GM19238 (cell line): ENCODE results near the gene MRPL14.
A peak's percentile ranks its signal among the peaks of the same experiment; 100 is the strongest.
"Not testable (repeated sequence)": the region's sequence is repeated elsewhere in the genome, so short reads cannot be mapped to it uniquely, and the experiment has no call there.

Experiments used
- DNase-seq: peaks from one replicate; pipeline ENCODE4 v3.0.0; 2011; ENCODE audit warnings: low spot score; ENCODE audit not compliant: insufficient read length

Gene MRPL14

GRCh38 chr6:44150317-44150917, 23.2 kb upstream of the MRPL14 start:
- DNase-seq: no peak

- DNase-seq: no peak
Observed at GRCh38 chr6:44149369-44150012, 22.2 kb upstream of the MRPL14 start.

GRCh38 chr6:44148306-44148705, 21.1 kb upstream of the MRPL14 start:
- DNase-seq: no peak

- DNase-seq: no peak
Observed at GRCh38 chr6:44147256-44147655, 20.0 kb upstream of the MRPL14 start.

GRCh38 chr6:44146685-44147084, 19.4 kb upstream of the MRPL14 start:
- no peak for DNase-seq

- DNase-seq: no peak
Observed at GRCh38 chr6:44145839-44146238, 18.6 kb upstream of the MRPL14 start.

GRCh38 chr6:44144536-44144935, 17.3 kb upstream of the MRPL14 start:
- not testable (repeated sequence) for DNase-seq

- no peak for DNase-seq
Observed at GRCh38 chr6:44143731-44144130, 16.5 kb upstream of the MRPL14 start.

GRCh38 chr6:44142835-44143234, 15.6 kb upstream of the MRPL14 start:
- no peak for DNase-seq

GRCh38 chr6:44139351-44139743, 12.1 kb upstream of the MRPL14 start:
- DNase-seq: no peak

GRCh38 chr6:44138717-44139350, 11.6 kb upstream of the MRPL14 start:
- no peak for DNase-seq

GRCh38 chr6:44135875-44136274, 8.6 kb upstream of the MRPL14 start:
- no peak for DNase-seq

GRCh38 chr6:44135173-44135758, 8.0 kb upstream of the MRPL14 start:
- no peak for DNase-seq

GRCh38 chr6:44133981-44134711, 6.9 kb upstream of the MRPL14 start:
- DNase-seq: no peak

- no peak for DNase-seq
Observed at GRCh38 chr6:44133003-44133931, 6.0 kb upstream of the MRPL14 start.

- no peak for DNase-seq
Observed at GRCh38 chr6:44132476-44132875, 5.2 kb upstream of the MRPL14 start.

- no peak for DNase-seq
Observed at GRCh38 chr6:44131892-44132291, 4.6 kb upstream of the MRPL14 start.

- DNase-seq: no peak
Observed at GRCh38 chr6:44129841-44130322, 2.6 kb upstream of the MRPL14 start.

GRCh38 chr6:44128020-44128917, 1.0 kb upstream of the MRPL14 start:
- DNase-seq: peak; percentile 30
